Astrocyte (in vitro differentiated cells and primary cell): ENCODE results near the gene ANP32A. TPM values are rescaled to one million over a fixed set of nuclear protein-coding genes. Genes with fewer than 3 reads are reported as not detected.
A peak's percentile ranks its signal among the peaks of the same experiment; 100 is the strongest.

Source experiments
- DNase-seq: peaks from one replicate; pipeline ENCODE4 v3.0.0-alpha.2; 2010; ENCODE audit warnings: low read depth
- FAIRE-seq: peaks from 2 replicates; lab custom pipeline; 2011; peaks lifted over from hg19 to GRCh38; lab: Jason Lieb, UNC
- H2AFZ ChIP-seq: 2 replicates; pipeline ENCODE4 v1.6.0; 2012; ENCODE audit warnings: low read depth, low read length, inconsistent platforms
- H3K27ac ChIP-seq: 2 replicates; pipeline ENCODE4 v1.5.1; 2011; ENCODE audit warnings: low read depth, low read length, inconsistent platforms
- H3K27me3 ChIP-seq: 2 replicates; pipeline ENCODE4 v1.6.0; 2011; ENCODE audit warnings: low read length, inconsistent platforms; ENCODE audit not compliant: insufficient read depth
- H3K36me3 ChIP-seq: 2 replicates; pipeline ENCODE4 v1.5.1; 2011; ENCODE audit warnings: low read length, inconsistent platforms; ENCODE audit not compliant: insufficient read depth
- H3K4me1 ChIP-seq: 2 replicates; pipeline ENCODE4 v1.5.1; 2011; ENCODE audit warnings: low read length, inconsistent platforms; ENCODE audit not compliant: insufficient read depth
- H3K4me2 ChIP-seq: 2 replicates; pipeline ENCODE4 v1.6.0; 2012; ENCODE audit warnings: low read length, inconsistent platforms
- H3K4me3 ChIP-seq: 2 replicates; pipeline ENCODE4 v1.5.1; 2011; ENCODE audit warnings: low read depth, mild to moderate bottlenecking, low read length, inconsistent platforms; ENCODE audit not compliant: insufficient read depth
- H3K79me2 ChIP-seq: 2 replicates; pipeline ENCODE4 v1.6.0; 2012; ENCODE audit warnings: mild to moderate bottlenecking, low read length, inconsistent platforms; ENCODE audit not compliant: insufficient read depth
- H3K9ac ChIP-seq: 2 replicates; pipeline ENCODE4 v1.6.0; 2012; ENCODE audit warnings: mild to moderate bottlenecking, low read length, inconsistent platforms
- H3K9me3 ChIP-seq: 2 replicates; pipeline ENCODE4 v1.5.1; 2012; ENCODE audit warnings: low read depth, mild to moderate bottlenecking, low read length, inconsistent platforms; ENCODE audit not compliant: insufficient read depth
- H4K20me1 ChIP-seq: 2 replicates; pipeline ENCODE4 v1.6.0; 2012; ENCODE audit warnings: low read length, inconsistent platforms; ENCODE audit not compliant: insufficient read depth
- H3K27ac Mint-ChIP-seq: one replicate; pipeline ENCODE4 v1.8.0; 2021; ENCODE audit warnings: mild to moderate bottlenecking, mixed read lengths; ENCODE audit not compliant: unreplicated experiment
- H3K27me3 Mint-ChIP-seq: one replicate; pipeline ENCODE4 v1.8.0; 2021; ENCODE audit warnings: low read depth, mixed read lengths; ENCODE audit not compliant: unreplicated experiment
- H3K36me3 Mint-ChIP-seq: one replicate; pipeline ENCODE4 v1.8.0; 2021; ENCODE audit warnings: low read depth, mixed read lengths; ENCODE audit not compliant: unreplicated experiment
- H3K4me1 Mint-ChIP-seq: one replicate; pipeline ENCODE4 v1.8.0; 2021; ENCODE audit warnings: low read depth, mixed read lengths; ENCODE audit not compliant: unreplicated experiment
- H3K4me3 Mint-ChIP-seq: one replicate; pipeline ENCODE4 v1.8.0; 2021; ENCODE audit warnings: mild to moderate bottlenecking, moderate library complexity, mixed read lengths; ENCODE audit not compliant: unreplicated experiment
- H3K9me3 Mint-ChIP-seq: one replicate; pipeline ENCODE4 v1.8.0; 2021; ENCODE audit warnings: mild to moderate bottlenecking, mixed read lengths; ENCODE audit not compliant: unreplicated experiment
- EZH2 ChIP-seq: IDR thresholded peaks from 2 replicates; pipeline ENCODE4 v1.6.1; 2012; ENCODE audit warnings: mild to moderate bottlenecking, low read length, inconsistent platforms; ENCODE audit not compliant: insufficient read depth
- total RNA-seq: library from RNA; stranded (reverse); gene quantifications from 2 replicates; pipeline ENCODE4 v1.2.1, GENCODE V29; 2021
- TF ChIP-seq, protein P1 (sequence below): IDR thresholded peaks from 2 replicates; pipeline ENCODE4 v1.5.1; 2011; ENCODE audit warnings: low read depth, mild to moderate bottlenecking, inconsistent platforms, low read length, moderate library complexity; ENCODE audit not compliant: insufficient read depth

Gene ANP32A
- total RNA-seq, 1 donor from 2014 or later, result 138 TPM

DNA sequence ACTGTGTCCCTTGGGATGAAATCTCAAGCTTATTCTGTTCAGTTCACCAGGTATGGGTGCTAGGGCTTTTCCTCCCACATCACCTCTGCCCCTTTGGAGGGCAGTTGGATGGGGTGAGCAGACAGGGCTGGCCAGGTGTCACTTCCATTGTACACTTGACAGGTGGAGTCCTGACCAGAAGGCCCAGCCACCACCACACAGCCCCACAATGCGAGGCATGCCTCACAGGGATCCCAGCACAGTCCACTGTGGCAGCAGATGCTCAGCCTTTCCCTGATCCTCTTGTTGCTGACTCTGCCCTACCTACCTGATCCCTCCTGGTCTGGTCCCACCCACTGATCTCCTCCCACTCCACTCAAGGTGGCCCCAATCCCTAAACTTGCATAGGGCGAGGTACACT lies 88.2 kb downstream of the ANP32A start:
- peaks cover 6% of the 10 kb centered on the region for H3K4me1 Mint-ChIP-seq
- TF ChIP-seq, protein P1, sequence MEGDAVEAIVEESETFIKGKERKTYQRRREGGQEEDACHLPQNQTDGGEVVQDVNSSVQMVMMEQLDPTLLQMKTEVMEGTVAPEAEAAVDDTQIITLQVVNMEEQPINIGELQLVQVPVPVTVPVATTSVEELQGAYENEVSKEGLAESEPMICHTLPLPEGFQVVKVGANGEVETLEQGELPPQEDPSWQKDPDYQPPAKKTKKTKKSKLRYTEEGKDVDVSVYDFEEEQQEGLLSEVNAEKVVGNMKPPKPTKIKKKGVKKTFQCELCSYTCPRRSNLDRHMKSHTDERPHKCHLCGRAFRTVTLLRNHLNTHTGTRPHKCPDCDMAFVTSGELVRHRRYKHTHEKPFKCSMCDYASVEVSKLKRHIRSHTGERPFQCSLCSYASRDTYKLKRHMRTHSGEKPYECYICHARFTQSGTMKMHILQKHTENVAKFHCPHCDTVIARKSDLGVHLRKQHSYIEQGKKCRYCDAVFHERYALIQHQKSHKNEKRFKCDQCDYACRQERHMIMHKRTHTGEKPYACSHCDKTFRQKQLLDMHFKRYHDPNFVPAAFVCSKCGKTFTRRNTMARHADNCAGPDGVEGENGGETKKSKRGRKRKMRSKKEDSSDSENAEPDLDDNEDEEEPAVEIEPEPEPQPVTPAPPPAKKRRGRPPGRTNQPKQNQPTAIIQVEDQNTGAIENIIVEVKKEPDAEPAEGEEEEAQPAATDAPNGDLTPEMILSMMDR, result no peak
- no peak for TF ChIP-seq EZH2
- H3K36me3 Mint-ChIP-seq, result peaks cover 2% of the 10 kb centered on the region
- Histone ChIP-seq H3K36me3 (no peaks in the 10 kb centered on the region), H4K20me1 (no peaks in the 10 kb centered on the region), H3K27ac (no peak overlapping the region), H3K27me3 (no peaks in the 10 kb centered on the region), H3K79me2 (no peaks in the 10 kb centered on the region), H3K4me2 (no peak overlapping the region), H3K4me1 (peaks cover 14% of the 10 kb centered on the region), H2AFZ (no peak overlapping the region), H3K9ac (no peak overlapping the region), H3K4me3 (no peak overlapping the region), H3K9me3 (no peaks in the 10 kb centered on the region)
- H3K9me3 Mint-ChIP-seq, result no peaks in the 10 kb centered on the region
- no peak overlapping the region for H3K27ac Mint-ChIP-seq
- peaks cover 17% of the 10 kb centered on the region for H3K27me3 Mint-ChIP-seq
- DNase-seq (no peak), FAIRE-seq (no peak)
- no peak overlapping the region for H3K4me3 Mint-ChIP-seq

DNA sequence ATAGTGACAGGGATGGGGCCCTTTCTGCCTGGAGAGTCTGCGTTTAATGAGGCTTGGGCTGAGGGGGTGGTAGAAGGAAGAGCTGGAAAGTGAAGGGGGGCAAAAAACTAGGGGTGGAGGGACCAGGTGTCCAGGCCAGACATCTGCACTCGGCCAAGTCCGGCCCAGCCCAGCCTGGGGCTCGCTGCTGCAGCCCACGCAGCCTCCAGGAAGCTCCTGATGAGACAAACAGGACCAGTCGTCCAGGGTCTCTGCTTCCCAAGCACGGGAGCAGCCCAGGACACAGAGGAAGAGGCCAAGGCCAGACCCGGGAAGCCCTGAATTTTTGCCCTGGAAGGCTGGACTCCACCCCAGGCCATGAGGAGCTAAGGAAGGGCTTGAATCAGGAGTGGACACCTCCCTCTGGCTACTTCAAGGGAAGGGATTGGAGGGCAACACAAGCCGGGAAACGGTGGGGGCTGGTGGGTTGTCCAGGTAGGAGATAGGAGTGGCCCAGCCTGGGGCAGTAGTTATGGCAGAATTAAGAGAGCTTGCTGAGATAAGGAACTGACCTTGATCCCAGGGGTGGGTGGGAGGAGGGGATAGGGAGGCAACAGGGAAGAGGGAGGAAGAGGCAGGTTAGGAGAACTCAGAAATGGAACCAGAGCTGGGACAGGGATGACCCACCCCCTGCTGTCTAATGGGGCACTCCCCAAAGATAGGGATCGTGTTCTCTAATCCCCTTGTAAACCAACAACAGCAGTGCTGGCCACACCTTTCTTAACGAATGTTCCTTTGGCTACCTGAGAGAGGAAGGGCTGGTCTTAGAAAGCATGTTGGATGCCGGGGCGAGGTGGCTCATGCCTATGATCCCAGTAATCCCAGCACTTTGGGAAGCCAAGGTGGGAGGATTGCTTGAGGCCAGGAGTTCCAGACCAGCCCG lies 89.5 kb downstream of the ANP32A start:
- Mint-ChIP-seq H3K4me3 (no peak overlapping the region), H3K4me1 (peaks cover 6% of the 10 kb centered on the region), H3K36me3 (peaks cover 2% of the 10 kb centered on the region), H3K9me3 (no peaks in the 10 kb centered on the region), H3K27ac (no peak overlapping the region), H3K27me3 (peaks cover 17% of the 10 kb centered on the region)
- Histone ChIP-seq H2AFZ (no peak overlapping the region), H3K9me3 (no peaks in the 10 kb centered on the region), H3K9ac (no peak overlapping the region), H3K36me3 (no peaks in the 10 kb centered on the region), H3K4me1 (peaks cover 14% of the 10 kb centered on the region), H3K4me3 (no peak overlapping the region), H3K4me2 (no peak overlapping the region), H3K27ac (no peak overlapping the region), H4K20me1 (no peaks in the 10 kb centered on the region), H3K27me3 (no peaks in the 10 kb centered on the region), H3K79me2 (no peaks in the 10 kb centered on the region)
- no peak for FAIRE-seq
- no peak for TF ChIP-seq EZH2
- TF ChIP-seq, protein P1, result no peak
- DNase-seq, result no peak

DNA sequence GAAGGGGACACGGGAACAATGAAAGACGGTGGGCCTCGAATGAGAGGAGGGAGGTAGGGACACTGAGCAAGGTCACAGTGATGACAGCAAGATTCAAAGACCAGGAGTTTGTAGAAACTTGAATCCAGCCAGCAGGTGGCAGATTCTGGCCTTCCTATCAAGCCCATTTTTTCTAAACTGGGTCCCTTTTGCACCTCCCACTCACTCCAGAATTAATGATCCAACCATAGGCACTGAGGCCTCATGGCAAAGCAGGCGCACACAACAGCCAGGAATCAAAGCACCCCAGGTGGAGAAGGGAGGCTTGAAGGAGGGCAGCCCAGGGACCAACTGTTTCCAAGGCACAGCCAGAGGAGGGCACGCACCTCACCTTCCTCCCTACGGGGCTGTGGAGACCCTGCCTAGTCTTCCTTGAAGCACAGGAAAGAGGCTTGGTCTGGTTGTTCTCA lies 90.2 kb downstream of the ANP32A start:
- Mint-ChIP-seq H3K27me3 (peaks cover 18% of the 10 kb centered on the region), H3K4me1 (peaks cover 6% of the 10 kb centered on the region), H3K4me3 (no peak overlapping the region), H3K9me3 (no peaks in the 10 kb centered on the region), H3K36me3 (peaks cover 2% of the 10 kb centered on the region), H3K27ac (no peak overlapping the region)
- Histone ChIP-seq H3K4me1 (peaks cover 14% of the 10 kb centered on the region), H3K4me2 (peak overlapping the region; percentile 54), H3K9me3 (no peaks in the 10 kb centered on the region), H3K9ac (no peak overlapping the region), H2AFZ (no peak overlapping the region), H3K79me2 (no peaks in the 10 kb centered on the region), H3K27me3 (no peaks in the 10 kb centered on the region), H3K36me3 (no peaks in the 10 kb centered on the region), H3K27ac (no peak overlapping the region), H4K20me1 (no peaks in the 10 kb centered on the region), H3K4me3 (no peak overlapping the region)
- DNase-seq (peak; percentile 26), FAIRE-seq (no peak)
- TF ChIP-seq EZH2, result no peak
- TF ChIP-seq, protein P1, result peak; percentile 36
